Mononuclear cell (primary cell): ENCODE results near the gene HDAC3. TPM values are rescaled to one million over a fixed set of nuclear protein-coding genes. Genes with fewer than 3 reads are reported as not detected.
A peak's percentile ranks its signal among the peaks of the same experiment; 100 is the strongest.

Experiments
- H3K27me3 ChIP-seq: 2 replicates; pipeline ENCODE4 v1.6.0; 2011; ENCODE audit warnings: low read length, control low read depth; ENCODE audit not compliant: insufficient read depth
- H3K4me1 ChIP-seq: 2 replicates; pipeline ENCODE4 v1.5.1; 2011; ENCODE audit warnings: mild to moderate bottlenecking, low read length, control low read depth; ENCODE audit not compliant: insufficient read depth
- H3K4me3 ChIP-seq: 2 replicates; pipeline ENCODE4 v1.5.1; 2011; ENCODE audit warnings: mild to moderate bottlenecking, low read length, moderate library complexity
- H3K9me3 ChIP-seq: 2 replicates; pipeline ENCODE4 v1.5.1; 2011; ENCODE audit warnings: low read depth, mild to moderate bottlenecking, control low read depth, low read length
- total RNA-seq: library from RNA; depleted of rRNA; stranded (reverse); fragments of >200 nt; gene quantifications from one replicate; pipeline ENCODE4 v1.2.3, GENCODE V29; 2012

The HDAC3 gene
- total RNA-seq, 1 donor: 30.5 TPM

- Histone ChIP-seq H3K27me3 (no peaks in the 10 kb centered on the region), H3K4me3 (no peak overlapping the region), H3K4me1 (peaks cover 17% of the 10 kb centered on the region), H3K9me3 (no peaks in the 10 kb centered on the region)
Measured at GRCh38 chr5:141649056-141649688, 12.5 kb upstream of the HDAC3 start.

GRCh38 chr5:141647851-141648250, 11.2 kb upstream of the HDAC3 start:
- Histone ChIP-seq H3K4me1 (peaks cover 18% of the 10 kb centered on the region), H3K9me3 (no peaks in the 10 kb centered on the region), H3K27me3 (no peaks in the 10 kb centered on the region), H3K4me3 (no peak overlapping the region)

DNA sequence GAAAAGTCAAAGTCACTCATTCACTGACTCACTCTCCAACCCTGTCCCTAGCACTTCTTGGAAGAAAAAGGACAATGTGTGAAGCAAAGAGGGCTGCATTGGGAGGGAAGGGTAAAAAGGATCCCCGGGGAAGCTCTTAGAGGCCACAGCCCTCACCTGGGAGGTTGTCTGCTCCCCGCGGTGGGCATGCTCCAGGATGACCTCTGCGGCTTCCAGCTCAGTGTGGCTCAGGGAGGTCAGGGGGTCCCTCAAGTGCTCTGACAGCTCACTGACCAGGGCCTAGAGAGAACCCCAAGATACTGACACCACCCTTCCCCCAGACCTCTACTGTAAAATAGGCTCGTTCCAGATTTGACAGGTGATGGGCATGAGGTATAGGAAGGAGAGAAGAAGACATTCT, 10.6 kb upstream of the HDAC3 start:
- Histone ChIP-seq H3K9me3 (no peaks in the 10 kb centered on the region), H3K4me1 (peaks cover 20% of the 10 kb centered on the region), H3K4me3 (no peak overlapping the region), H3K27me3 (no peaks in the 10 kb centered on the region)

GRCh38 chr5:141646026-141646425, 9.4 kb upstream of the HDAC3 start:
- Histone ChIP-seq H3K27me3 (no peaks in the 10 kb centered on the region), H3K9me3 (no peaks in the 10 kb centered on the region), H3K4me1 (peaks cover 14% of the 10 kb centered on the region), H3K4me3 (no peak overlapping the region)

- H3K4me1 ChIP-seq: peaks cover 15% of the 10 kb centered on the region
- no peaks in the 10 kb centered on the region for H3K27me3 ChIP-seq
- H3K9me3 ChIP-seq: no peaks in the 10 kb centered on the region
- no peak overlapping the region for H3K4me3 ChIP-seq
Measured at GRCh38 chr5:141641634-141642267, 5.1 kb upstream of the HDAC3 start.

GRCh38 chr5:141640698-141641097, 4.0 kb upstream of the HDAC3 start:
- Histone ChIP-seq H3K4me1 (peaks cover 21% of the 10 kb centered on the region), H3K9me3 (no peaks in the 10 kb centered on the region), H3K27me3 (no peaks in the 10 kb centered on the region), H3K4me3 (no peak overlapping the region)

DNA sequence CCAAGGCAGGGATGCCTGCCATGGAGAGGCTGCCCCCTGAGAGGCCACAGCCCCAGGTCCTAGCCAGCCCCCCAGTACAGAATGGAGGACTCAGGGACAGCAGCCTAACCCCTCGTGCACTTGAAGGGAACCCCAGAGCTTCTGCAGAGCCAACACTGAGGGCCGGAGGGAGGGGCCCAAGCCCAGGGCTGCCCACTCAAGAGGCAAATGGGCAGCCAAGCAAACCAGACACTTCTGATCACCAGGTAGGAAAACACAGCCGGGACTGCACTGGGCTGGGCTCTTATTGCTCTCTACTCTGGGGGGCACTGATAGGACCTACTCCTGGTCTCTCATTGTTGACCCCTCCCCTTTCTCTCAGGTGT, 3.4 kb upstream of the HDAC3 start:
- Histone ChIP-seq H3K9me3 (no peaks in the 10 kb centered on the region), H3K4me3 (no peak overlapping the region), H3K4me1 (peaks cover 28% of the 10 kb centered on the region), H3K27me3 (no peaks in the 10 kb centered on the region)

DNA sequence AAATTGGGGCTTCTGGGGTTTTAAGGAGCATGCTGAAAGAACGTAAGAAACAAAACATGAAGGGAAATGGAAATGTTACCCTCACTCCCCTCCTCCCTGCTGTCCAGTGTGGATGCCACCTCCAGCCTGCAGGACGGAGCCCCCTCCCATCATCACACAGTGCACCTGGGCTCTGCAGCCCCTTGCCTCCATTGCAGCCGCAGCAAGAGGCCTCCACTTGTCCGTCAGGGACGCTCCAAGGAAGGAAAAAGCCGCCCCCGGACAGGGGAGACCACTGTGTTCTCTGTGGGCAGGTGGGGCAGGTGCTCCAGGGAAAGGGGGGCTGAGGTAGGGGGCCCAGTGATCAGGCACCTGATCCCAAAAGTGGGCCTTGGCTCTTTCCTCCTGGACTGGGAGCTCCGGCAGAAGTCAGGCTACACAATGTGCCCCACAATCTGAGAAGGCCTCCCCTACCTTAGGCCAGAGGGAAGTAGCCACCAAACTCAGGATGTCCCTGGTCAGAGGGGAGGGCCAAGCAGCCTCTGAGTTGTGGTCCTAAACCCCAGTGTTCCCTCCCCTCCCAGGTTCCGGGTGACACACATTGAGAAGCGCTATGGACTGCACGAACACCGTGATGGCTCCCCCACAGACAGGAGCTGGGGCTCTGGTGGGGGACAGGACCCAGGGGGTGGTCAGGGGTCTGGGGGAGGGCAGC, 2.9 kb upstream of the HDAC3 start:
- H3K4me3 ChIP-seq: no peak overlapping the region
- H3K9me3 ChIP-seq: no peaks in the 10 kb centered on the region
- no peaks in the 10 kb centered on the region for H3K27me3 ChIP-seq
- peaks cover 33% of the 10 kb centered on the region for H3K4me1 ChIP-seq

- no peak overlapping the region for H3K4me3 ChIP-seq
- no peaks in the 10 kb centered on the region for H3K27me3 ChIP-seq
- H3K4me1 ChIP-seq: peaks cover 40% of the 10 kb centered on the region
- no peaks in the 10 kb centered on the region for H3K9me3 ChIP-seq
Measured at GRCh38 chr5:141638771-141639170, 2.1 kb upstream of the HDAC3 start.

GRCh38 chr5:141637767-141638419, 1.2 kb upstream of the HDAC3 start:
- H3K9me3 ChIP-seq: no peaks in the 10 kb centered on the region
- H3K27me3 ChIP-seq: no peaks in the 10 kb centered on the region
- H3K4me3 ChIP-seq: peak overlapping the region; percentile 91
- peaks cover 44% of the 10 kb centered on the region for H3K4me1 ChIP-seq

DNA sequence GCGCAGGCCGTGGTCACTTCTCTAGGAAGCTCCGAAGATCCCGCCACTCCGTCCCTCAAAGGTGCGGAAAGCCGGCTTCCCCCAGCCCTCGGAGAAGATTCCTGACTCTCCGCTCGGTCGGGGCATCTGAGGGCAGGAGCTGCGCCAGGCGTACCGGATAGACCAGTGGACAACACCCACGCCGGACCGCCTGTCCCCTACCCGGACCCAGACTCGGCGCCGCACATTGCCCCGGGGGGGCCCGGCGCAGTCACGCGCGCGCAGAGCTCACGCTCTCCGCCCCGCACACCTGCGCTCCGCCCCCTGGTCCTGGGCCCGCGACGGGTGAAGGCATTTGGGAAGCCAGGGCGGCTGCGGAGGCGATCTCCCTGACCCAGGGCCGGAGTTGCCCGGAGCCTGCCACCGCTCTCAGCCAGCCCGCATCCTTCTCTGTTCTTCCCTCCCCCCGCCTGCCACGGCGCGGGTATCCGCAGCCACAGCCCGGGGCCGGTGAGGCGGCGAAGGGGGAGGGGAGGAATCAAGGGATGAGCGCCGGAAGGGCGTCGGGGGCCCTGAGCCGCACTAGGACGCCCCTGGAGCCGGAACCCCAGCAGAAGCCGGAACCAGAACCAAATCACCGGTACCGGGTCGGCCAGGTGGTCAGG, 596 bp upstream of the HDAC3 start:
- Histone ChIP-seq H3K4me1 (peaks cover 42% of the 10 kb centered on the region), H3K4me3 (peak overlapping the region; percentile 91), H3K27me3 (no peaks in the 10 kb centered on the region), H3K9me3 (no peaks in the 10 kb centered on the region)

DNA sequence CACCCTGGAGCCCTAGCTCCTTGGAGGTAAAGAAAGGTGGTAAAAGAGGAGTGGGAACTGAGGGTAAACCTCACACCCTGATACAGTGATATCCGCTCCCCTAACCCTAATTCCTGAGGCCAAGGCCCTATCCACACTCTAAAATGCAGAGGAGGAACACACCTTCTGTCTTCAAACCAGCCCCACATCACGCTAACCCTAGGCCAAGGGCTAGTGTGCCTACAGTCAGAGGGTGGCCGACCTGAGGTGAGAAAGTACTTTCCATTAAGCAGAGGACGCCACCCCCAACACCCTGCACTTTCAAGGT, 590 bp downstream of the HDAC3 start:
- Histone ChIP-seq H3K4me3 (peak overlapping the region; percentile 91), H3K27me3 (no peaks in the 10 kb centered on the region), H3K4me1 (peaks cover 42% of the 10 kb centered on the region), H3K9me3 (no peaks in the 10 kb centered on the region)

- Histone ChIP-seq H3K4me3 (peak overlapping the region; percentile 91), H3K4me1 (peaks cover 42% of the 10 kb centered on the region), H3K9me3 (no peaks in the 10 kb centered on the region), H3K27me3 (no peaks in the 10 kb centered on the region)
Measured at GRCh38 chr5:141635646-141636045, 1.0 kb downstream of the HDAC3 start.

DNA sequence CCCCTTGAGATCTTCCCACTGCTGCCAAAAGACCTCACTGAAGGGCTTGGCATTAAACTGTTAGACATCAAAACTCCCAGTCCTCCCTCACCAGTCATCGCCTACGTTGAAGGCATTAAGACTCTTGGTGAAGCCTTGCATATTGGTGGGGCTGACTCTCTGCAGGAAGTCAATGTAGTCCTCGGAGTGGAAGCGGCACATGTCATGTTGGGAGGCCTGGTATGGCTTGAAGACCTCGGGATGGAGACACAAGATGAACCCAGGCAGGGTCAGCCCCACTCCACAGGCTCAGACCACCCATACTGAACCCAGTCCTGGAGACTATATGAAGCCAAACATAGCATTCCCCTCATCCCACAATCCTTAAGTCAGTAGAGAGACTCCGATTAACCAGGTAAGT, 1.9 kb downstream of the HDAC3 start:
- Histone ChIP-seq H3K27me3 (no peaks in the 10 kb centered on the region), H3K4me1 (peaks cover 42% of the 10 kb centered on the region), H3K4me3 (no peak overlapping the region), H3K9me3 (no peaks in the 10 kb centered on the region)
